Gastroesophageal sphincter (tissue), 3 donors: ENCODE data around the gene EPHA4.

Experiments
- CTCF ChIP-seq, 4 experiments: fragments of 200-600 bp in 2 of 4; fragments of 450-650 bp in 2 of 4; sonication (generic) in 1 of 4; IDR thresholded peaks; one replicate each; pipeline ENCODE4 v1.5.1; 2017 to 2019; ENCODE audit warnings: antibody characterized with exemption in 4 of 4, mild to moderate bottlenecking in 2 of 4, moderate library complexity in 2 of 4
- POLR2A ChIP-seq, 2 donors: fragments of 450-650 bp; IDR thresholded peaks; one replicate each; pipeline ENCODE4 v1.6.1; 2017; ENCODE audit warnings: antibody characterized with exemption in 2 of 2, mild to moderate bottlenecking in 2 of 2, moderate library complexity in 1 of 2
- POLR2AphosphoS5 ChIP-seq: sonication (generic); formaldehyde crosslinking; IDR thresholded peaks from one replicate; pipeline ENCODE4 v1.6.1; 2017; ENCODE audit warnings: antibody characterized with exemption

- TF ChIP-seq CTCF (IDR thresholded peaks at IDR 0.05) (no peak), POLR2AphosphoS5 (no peak), POLR2A (IDR thresholded peaks at IDR 0.05) (no peak)
These were observed 69.7 kb downstream of the EPHA4 start for GRCh38 chr2:221502270-221503010.
